Karpas-422 (cell line): ENCODE data around the gene ZNF367. TPM values are rescaled to one million over a fixed set of nuclear protein-coding genes. Genes with fewer than 3 reads are reported as not detected.

Source experiments
- DNase-seq: peaks from one replicate; pipeline ENCODE4 v3.0.0-alpha.2; 2015
- H2AFZ ChIP-seq: fragments of 200-600 bp; sonication (generic); 2 replicates; pipeline ENCODE4 v1.6.1; 2014; ENCODE audit warnings: antibody characterized with exemption, low read length, mixed read lengths
- H3K27ac ChIP-seq: fragments of 200-600 bp; sonication (generic); 2 replicates; pipeline ENCODE4 v1.5.1; 2014; ENCODE audit warnings: mild to moderate bottlenecking, low read length, moderate library complexity
- H3K27me3 ChIP-seq: fragments of 200-600 bp; sonication (generic); 2 replicates; pipeline ENCODE4 v1.6.1; 2014; ENCODE audit warnings: low read length, mixed read lengths
- H3K36me3 ChIP-seq: fragments of 200-600 bp; sonication (generic); 2 replicates; pipeline ENCODE4 v1.6.1; 2014; ENCODE audit warnings: low read length, mixed read lengths; ENCODE audit not compliant: insufficient read depth
- H3K4me1 ChIP-seq: fragments of 200-600 bp; sonication (generic); 2 replicates; pipeline ENCODE4 v1.6.1; 2014; ENCODE audit warnings: mild to moderate bottlenecking, low read length, mixed read lengths
- H3K4me2 ChIP-seq: fragments of 200-600 bp; sonication (generic); 2 replicates; pipeline ENCODE4 v1.6.1; 2014; ENCODE audit warnings: low read length, low read depth, mild to moderate bottlenecking; ENCODE audit not compliant: poor library complexity, severe bottlenecking
- H3K4me3 ChIP-seq: fragments of 200-600 bp; sonication (generic); 2 replicates; pipeline ENCODE4 v1.5.1; 2014; ENCODE audit warnings: mild to moderate bottlenecking, antibody characterized with exemption, low read length, mixed read lengths
- H3K79me2 ChIP-seq: fragments of 200-600 bp; sonication (generic); 2 replicates; pipeline ENCODE4 v1.6.1; 2014; ENCODE audit warnings: mild to moderate bottlenecking, low read length, mixed read lengths
- H3K9ac ChIP-seq: fragments of 200-600 bp; sonication (generic); 2 replicates; pipeline ENCODE4 v1.6.0; 2014; ENCODE audit warnings: low read length
- H3K9me2 ChIP-seq: fragments of 200-600 bp; sonication (generic), shearing (Covaris generic); replicated peaks from 2 replicates; pipeline ENCODE4 v1.6.0; 2014; ENCODE audit warnings: mild to moderate bottlenecking, low read length, moderate library complexity; ENCODE audit not compliant: insufficient read depth
- H3K9me3 ChIP-seq: fragments of 300-700, 200-600 bp; sonication (generic); 2 replicates; pipeline ENCODE4 v1.6.1; 2014; ENCODE audit warnings: low read length, mixed read lengths
- H4K20me1 ChIP-seq: fragments of 200-600 bp; sonication (generic); 2 replicates; pipeline ENCODE4 v1.6.1; 2014; ENCODE audit warnings: mild to moderate bottlenecking, antibody characterized with exemption, low read length, low read depth; ENCODE audit not compliant: insufficient read depth
- total RNA-seq: library from RNA; depleted of rRNA; stranded (reverse); fragments of >200 nt; shearing (Covaris generic); gene quantifications from 2 replicates; pipeline ENCODE4 v1.2.3, GENCODE V29; 2014; ENCODE audit warnings: low replicate concordance; rRNA removed

Gene ZNF367
- total RNA-seq, 1 experiment from 2014 or later = 6.8 TPM

DNA sequence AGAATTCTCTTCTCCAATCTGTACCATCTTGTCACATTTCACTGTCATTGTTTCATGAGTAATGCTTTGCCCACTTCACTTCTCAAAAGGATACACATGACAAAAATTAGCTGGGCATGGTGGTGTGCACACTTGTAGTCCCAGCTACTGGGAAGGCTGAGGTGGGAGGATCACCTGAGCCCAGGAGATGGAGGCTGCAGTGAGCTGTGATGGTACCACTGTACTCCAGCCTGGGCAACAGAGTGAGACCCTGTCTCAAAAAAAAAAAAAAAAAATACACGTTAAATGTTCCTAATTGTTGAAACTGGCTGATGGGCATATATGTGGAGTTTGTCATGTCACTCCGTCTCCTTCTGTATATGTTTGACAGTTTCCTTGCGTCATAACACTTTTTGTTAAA lies 79.9 kb downstream of the ZNF367 start:
- Histone ChIP-seq H3K4me1 (no peaks in the 10 kb centered on the region), H3K4me3 (no peak overlapping the region), H3K27ac (no peak overlapping the region), H3K9ac (no peak overlapping the region), H3K79me2 (no peaks in the 10 kb centered on the region), H3K9me3 (no peaks in the 10 kb centered on the region), H3K9me2 (no peaks in the 10 kb centered on the region), H2AFZ (no peak overlapping the region), H4K20me1 (no peaks in the 10 kb centered on the region), H3K36me3 (no peaks in the 10 kb centered on the region), H3K4me2 (no peak overlapping the region), H3K27me3 (no peaks in the 10 kb centered on the region)
- no peak for DNase-seq

Other genes starting within 250 kb of the ZNF367 start
- gene HSD17B3, start 116.2 kb downstream of the ZNF367 start, total RNA-seq = not detected in 2 replicates
- 0.51 and 1.9 TPM in 2 replicates for gene SLC35D2, start 34.7 kb downstream of the ZNF367 start, total RNA-seq
- gene HABP4, start 31.8 kb upstream of the ZNF367 start, total RNA-seq = 1.8 and 7.3 TPM in 2 replicates
- 0.11 and 1.3 TPM in 2 replicates for gene CDC14B, start 201.5 kb upstream of the ZNF367 start, total RNA-seq
- 1.6 and 1.9 TPM in 2 replicates for gene PRXL2C, start 236.9 kb upstream of the ZNF367 start, total RNA-seq